ENCODE results near the gene SPACA6. TPM values are rescaled to one million over a fixed set of nuclear protein-coding genes. Genes with fewer than 3 reads are reported as not detected.

SPACA6 gene
- total and polyA plus RNA-seq, 2 experiments from 2014 or later: 5.1 to 11.5 TPM

DNA sequence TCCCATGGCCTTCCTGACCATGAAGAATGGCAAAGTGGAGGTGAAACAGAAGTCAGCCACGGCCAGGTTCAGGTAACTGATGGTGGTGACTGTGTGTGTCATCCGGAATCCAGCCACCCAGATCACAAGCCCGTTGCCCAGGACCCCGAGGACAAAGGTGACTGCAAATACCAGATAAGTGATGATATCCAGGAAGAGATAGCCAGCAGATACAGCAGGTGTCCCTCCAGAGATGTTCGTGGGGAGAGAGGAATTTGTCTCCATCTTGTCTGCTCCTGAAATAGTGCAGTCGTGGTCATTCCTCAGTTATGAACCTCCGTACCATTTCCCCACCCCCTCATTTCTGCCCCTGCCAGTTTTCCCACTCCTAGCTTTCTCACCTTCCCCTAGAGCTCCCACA is 53.6 kb downstream of the SPACA6 start:
- no peak overlapping the region for H3K27ac Mint-ChIP-seq
- no peak overlapping the region for H3K4me2 ChIP-seq
- H3K4me3 ChIP-seq: no peak overlapping the region
- peaks cover 64% of the 10 kb centered on the region for H3K9me3 Mint-ChIP-seq
- ATAC-seq (no peak), DNase-seq (ENCODE audit: low spot score) (no peak)
- H2AFZ ChIP-seq: no peak overlapping the region
- H3K27me3 Mint-ChIP-seq (ENCODE audit: insufficient read depth, low read depth, poor library complexity): peaks cover 2% of the 10 kb centered on the region
- no peak overlapping the region for H3K4me3 Mint-ChIP-seq
- no peaks in the 10 kb centered on the region for H3K27me3 ChIP-seq (ENCODE audit: insufficient read depth)
- no peaks in the 10 kb centered on the region for H3K79me2 ChIP-seq (replicated peaks; ENCODE audit: insufficient read depth)
- no peaks in the 10 kb centered on the region for H3K4me1 Mint-ChIP-seq
- H3F3A ChIP-seq (replicated peaks; ENCODE audit: low read depth): no peaks in the 10 kb centered on the region
- no peak overlapping the region for H3K27ac ChIP-seq (ENCODE audit: low read depth)
- peaks cover 4% of the 10 kb centered on the region; the same call in 1 of the 3 replicates for H3K36me3 Mint-ChIP-seq (ENCODE audit: low read depth)
- no peak for TF ChIP-seq CREB1 (CRISPR knock-in tag; IDR thresholded peaks at IDR 0.05; ENCODE audit: low read depth)
- no peak for TF ChIP-seq EZH2phosphoT487 (IDR thresholded peaks at IDR 0.05; ENCODE audit: unreplicated experiment)
- TF ChIP-seq NANOG (IDR thresholded peaks at IDR 0.05; ENCODE audit: borderline replicate concordance): no peak
- no peak for TF ChIP-seq EZH2 (IDR thresholded peaks at IDR 0.05; ENCODE audit: low read depth, unreplicated experiment)
- TF ChIP-seq, protein P1, sequence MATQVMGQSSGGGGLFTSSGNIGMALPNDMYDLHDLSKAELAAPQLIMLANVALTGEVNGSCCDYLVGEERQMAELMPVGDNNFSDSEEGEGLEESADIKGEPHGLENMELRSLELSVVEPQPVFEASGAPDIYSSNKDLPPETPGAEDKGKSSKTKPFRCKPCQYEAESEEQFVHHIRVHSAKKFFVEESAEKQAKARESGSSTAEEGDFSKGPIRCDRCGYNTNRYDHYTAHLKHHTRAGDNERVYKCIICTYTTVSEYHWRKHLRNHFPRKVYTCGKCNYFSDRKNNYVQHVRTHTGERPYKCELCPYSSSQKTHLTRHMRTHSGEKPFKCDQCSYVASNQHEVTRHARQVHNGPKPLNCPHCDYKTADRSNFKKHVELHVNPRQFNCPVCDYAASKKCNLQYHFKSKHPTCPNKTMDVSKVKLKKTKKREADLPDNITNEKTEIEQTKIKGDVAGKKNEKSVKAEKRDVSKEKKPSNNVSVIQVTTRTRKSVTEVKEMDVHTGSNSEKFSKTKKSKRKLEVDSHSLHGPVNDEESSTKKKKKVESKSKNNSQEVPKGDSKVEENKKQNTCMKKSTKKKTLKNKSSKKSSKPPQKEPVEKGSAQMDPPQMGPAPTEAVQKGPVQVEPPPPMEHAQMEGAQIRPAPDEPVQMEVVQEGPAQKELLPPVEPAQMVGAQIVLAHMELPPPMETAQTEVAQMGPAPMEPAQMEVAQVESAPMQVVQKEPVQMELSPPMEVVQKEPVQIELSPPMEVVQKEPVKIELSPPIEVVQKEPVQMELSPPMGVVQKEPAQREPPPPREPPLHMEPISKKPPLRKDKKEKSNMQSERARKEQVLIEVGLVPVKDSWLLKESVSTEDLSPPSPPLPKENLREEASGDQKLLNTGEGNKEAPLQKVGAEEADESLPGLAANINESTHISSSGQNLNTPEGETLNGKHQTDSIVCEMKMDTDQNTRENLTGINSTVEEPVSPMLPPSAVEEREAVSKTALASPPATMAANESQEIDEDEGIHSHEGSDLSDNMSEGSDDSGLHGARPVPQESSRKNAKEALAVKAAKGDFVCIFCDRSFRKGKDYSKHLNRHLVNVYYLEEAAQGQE (IDR thresholded peaks at IDR 0.05; ENCODE audit: unreplicated experiment): no peak
- TF ChIP-seq ZNF114 (CRISPR knock-in tag; IDR thresholded peaks at IDR 0.05): no peak
- TF ChIP-seq, protein P2, sequence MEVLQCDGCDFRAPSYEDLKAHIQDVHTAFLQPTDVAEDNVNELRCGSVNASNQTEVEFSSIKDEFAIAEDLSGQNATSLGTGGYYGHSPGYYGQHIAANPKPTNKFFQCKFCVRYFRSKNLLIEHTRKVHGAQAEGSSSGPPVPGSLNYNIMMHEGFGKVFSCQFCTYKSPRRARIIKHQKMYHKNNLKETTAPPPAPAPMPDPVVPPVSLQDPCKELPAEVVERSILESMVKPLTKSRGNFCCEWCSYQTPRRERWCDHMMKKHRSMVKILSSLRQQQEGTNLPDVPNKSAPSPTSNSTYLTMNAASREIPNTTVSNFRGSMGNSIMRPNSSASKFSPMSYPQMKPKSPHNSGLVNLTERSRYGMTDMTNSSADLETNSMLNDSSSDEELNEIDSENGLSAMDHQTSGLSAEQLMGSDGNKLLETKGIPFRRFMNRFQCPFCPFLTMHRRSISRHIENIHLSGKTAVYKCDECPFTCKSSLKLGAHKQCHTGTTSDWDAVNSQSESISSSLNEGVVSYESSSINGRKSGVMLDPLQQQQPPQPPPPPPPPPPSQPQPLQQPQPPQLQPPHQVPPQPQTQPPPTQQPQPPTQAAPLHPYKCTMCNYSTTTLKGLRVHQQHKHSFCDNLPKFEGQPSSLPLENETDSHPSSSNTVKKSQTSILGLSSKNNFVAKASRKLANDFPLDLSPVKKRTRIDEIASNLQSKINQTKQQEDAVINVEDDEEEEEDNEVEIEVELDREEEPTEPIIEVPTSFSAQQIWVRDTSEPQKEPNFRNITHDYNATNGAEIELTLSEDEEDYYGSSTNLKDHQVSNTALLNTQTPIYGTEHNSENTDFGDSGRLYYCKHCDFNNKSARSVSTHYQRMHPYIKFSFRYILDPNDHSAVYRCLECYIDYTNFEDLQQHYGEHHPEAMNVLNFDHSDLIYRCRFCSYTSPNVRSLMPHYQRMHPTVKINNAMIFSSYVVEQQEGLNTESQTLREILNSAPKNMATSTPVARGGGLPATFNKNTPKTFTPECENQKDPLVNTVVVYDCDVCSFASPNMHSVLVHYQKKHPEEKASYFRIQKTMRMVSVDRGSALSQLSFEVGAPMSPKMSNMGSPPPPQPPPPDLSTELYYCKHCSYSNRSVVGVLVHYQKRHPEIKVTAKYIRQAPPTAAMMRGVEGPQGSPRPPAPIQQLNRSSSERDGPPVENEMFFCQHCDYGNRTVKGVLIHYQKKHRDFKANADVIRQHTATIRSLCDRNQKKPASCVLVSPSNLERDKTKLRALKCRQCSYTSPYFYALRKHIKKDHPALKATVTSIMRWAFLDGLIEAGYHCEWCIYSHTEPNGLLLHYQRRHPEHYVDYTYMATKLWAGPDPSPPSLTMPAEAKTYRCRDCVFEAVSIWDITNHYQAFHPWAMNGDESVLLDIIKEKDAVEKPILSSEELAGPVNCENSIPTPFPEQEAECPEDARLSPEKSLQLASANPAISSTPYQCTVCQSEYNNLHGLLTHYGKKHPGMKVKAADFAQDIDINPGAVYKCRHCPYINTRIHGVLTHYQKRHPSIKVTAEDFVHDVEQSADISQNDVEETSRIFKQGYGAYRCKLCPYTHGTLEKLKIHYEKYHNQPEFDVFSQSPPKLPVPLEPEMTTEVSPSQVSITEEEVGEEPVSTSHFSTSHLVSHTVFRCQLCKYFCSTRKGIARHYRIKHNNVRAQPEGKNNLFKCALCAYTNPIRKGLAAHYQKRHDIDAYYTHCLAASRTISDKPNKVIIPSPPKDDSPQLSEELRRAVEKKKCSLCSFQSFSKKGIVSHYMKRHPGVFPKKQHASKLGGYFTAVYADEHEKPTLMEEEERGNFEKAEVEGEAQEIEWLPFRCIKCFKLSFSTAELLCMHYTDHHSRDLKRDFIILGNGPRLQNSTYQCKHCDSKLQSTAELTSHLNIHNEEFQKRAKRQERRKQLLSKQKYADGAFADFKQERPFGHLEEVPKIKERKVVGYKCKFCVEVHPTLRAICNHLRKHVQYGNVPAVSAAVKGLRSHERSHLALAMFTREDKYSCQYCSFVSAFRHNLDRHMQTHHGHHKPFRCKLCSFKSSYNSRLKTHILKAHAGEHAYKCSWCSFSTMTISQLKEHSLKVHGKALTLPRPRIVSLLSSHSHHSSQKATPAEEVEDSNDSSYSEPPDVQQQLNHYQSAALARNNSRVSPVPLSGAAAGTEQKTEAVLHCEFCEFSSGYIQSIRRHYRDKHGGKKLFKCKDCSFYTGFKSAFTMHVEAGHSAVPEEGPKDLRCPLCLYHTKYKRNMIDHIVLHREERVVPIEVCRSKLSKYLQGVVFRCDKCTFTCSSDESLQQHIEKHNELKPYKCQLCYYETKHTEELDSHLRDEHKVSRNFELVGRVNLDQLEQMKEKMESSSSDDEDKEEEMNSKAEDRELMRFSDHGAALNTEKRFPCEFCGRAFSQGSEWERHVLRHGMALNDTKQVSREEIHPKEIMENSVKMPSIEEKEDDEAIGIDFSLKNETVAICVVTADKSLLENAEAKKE (CRISPR knock-in tag; IDR thresholded peaks at IDR 0.05): no peak
- TF ChIP-seq ZNF331 (CRISPR knock-in tag; IDR thresholded peaks at IDR 0.05; ENCODE audit: low read depth): no peak
- no peak for TF ChIP-seq POLR2AphosphoS5 (IDR thresholded peaks at IDR 0.05; ENCODE audit: low read depth)
- H4K20me1 ChIP-seq (replicated peaks; ENCODE audit: insufficient read depth): no peaks in the 10 kb centered on the region
- H3K4me1 ChIP-seq (ENCODE audit: insufficient read depth): no peaks in the 10 kb centered on the region
- no peaks in the 10 kb centered on the region for H3K36me3 ChIP-seq (ENCODE audit: insufficient read depth)
- 0 out of 2 replicates have a peak, but pooled peaks cover 2% of the 10 kb centered on the region for H3K9me2 ChIP-seq (ENCODE audit: insufficient read depth)
